Spleen (tissue), 11 donors: ENCODE data around the gene TAF8. TPM values are rescaled to one million over a fixed set of nuclear protein-coding genes. Genes with fewer than 3 reads are reported as not detected.

ENCODE experiments used
- DNase-seq: peaks from one replicate; pipeline ENCODE4 v3.0.0-alpha.2; 2020
- H3K27ac ChIP-seq, 8 donors: fragments of 200-600 bp; sonication (generic) in 7 of 8; 1 replicate in 4 of 8; 2 replicates in 4 of 8; pipeline versions ENCODE4 v1.5.0 to v1.8.0; 2016 to 2021; ENCODE audit warnings: inconsistent platforms in 4 of 8, mild to moderate bottlenecking in 4 of 8, moderate library complexity in 1 of 8
- H3K27me3 ChIP-seq, 7 donors: fragments of 200-600 bp; sonication (generic) in 6 of 7; replicated peaks in 1 of 7; 1 replicate in 4 of 7; 2 replicates in 3 of 7; pipeline versions ENCODE4 v1.5.0 to v1.8.0; 2016 to 2021; ENCODE audit warnings: inconsistent platforms in 3 of 7, mild to moderate bottlenecking in 1 of 7
- H3K36me3 ChIP-seq, 6 donors: fragments of 200-600 bp; sonication (generic) in 5 of 6; 1 replicate in 4 of 6; 2 replicates in 2 of 6; pipeline versions ENCODE4 v1.5.0 to v1.8.0; 2016 to 2021; ENCODE audit warnings: inconsistent platforms in 2 of 6
- H3K4me1 ChIP-seq, 6 donors: fragments of 200-600 bp; sonication (generic) in 5 of 6; 1 replicate in 3 of 6; 2 replicates in 3 of 6; pipeline versions ENCODE4 v1.5.0 to v1.8.0; 2016 to 2021; ENCODE audit warnings: inconsistent platforms in 3 of 6
- H3K4me3 ChIP-seq, 8 donors: fragments of 200-600 bp; sonication (generic) in 7 of 8; 1 replicate in 4 of 8; 2 replicates in 4 of 8; pipeline versions ENCODE4 v1.5.0 to v1.8.0; 2016 to 2021; ENCODE audit warnings: inconsistent platforms in 4 of 8, mild to moderate bottlenecking in 4 of 8, moderate library complexity in 2 of 8
- H3K9me3 ChIP-seq, 8 donors: fragments of 200-600 bp; sonication (generic) in 7 of 8; 1 replicate in 4 of 8; 2 replicates in 4 of 8; pipeline versions ENCODE4 v1.5.0 to v1.8.0; 2016 to 2021; ENCODE audit warnings: inconsistent platforms in 4 of 8
- POLR2A ChIP-seq, 3 donors: fragments of 450-650 bp; IDR thresholded peaks; one replicate each; pipeline ENCODE4 v1.5.1; 2017; ENCODE audit warnings: antibody characterized with exemption in 3 of 3, mild to moderate bottlenecking in 1 of 3
- POLR2AphosphoS5 ChIP-seq, 3 donors: sonication (generic); formaldehyde crosslinking; IDR thresholded peaks; one replicate each; pipeline ENCODE4 v1.5.1; 2017; ENCODE audit warnings: antibody characterized with exemption in 3 of 3
- WGBS, 5 donors: extraction: QIAGEN DNeasy Blood & Tissue Kit in 3 of 5; methylation state at CpG; one replicate each; pipeline versions ENCODE4 v1.1.5 to v1.1.7; 2013 to 2018; 5-methylcytosine and 5-hydroxymethylcytosine counted together
- intact Hi-C: fragments of 100-400 bp; cut with DNase I; formaldehyde crosslinking; loops from one replicate; pipeline ENCODE4 v1.15.0; 2023; ENCODE audit warnings: low total_unique reads
- polyA plus RNA-seq, 3 donors: library from polyadenylated mRNA; stranded (reverse); fragments of 200-250 nt; gene quantifications; one replicate each; pipeline ENCODE4 v1.2.1, GENCODE V29; 2013
- total RNA-seq, 7 donors: library from RNA; depleted of rRNA in 3 of 7; stranded (reverse); fragments of >200 nt in 3 of 7; fragmentation: NEBNext Ultra II Directional in 4 of 7; extraction: Animal tissue kit (Norgen Biotek cat#: 25700) in 4 of 7; gene quantifications; one replicate each; pipeline versions ENCODE4 v1.1.0 to v1.2.1, GENCODE V29; 2016 to 2021
- TF ChIP-seq, protein P1 (sequence below), 11 experiments: fragments of 200-600 bp in 7 of 11; fragments of 450-650 bp in 4 of 11; sonication (generic) in 4 of 11; IDR thresholded peaks in 8 of 11; conservative IDR thresholded peaks in 3 of 11; 1 replicate in 7 of 11; 2 replicates in 4 of 11; pipeline versions ENCODE4 v1.4.0 to v1.8.0; 2016 to 2021; ENCODE audit warnings: antibody characterized with exemption in 11 of 11, inconsistent platforms in 4 of 11, mild to moderate bottlenecking in 1 of 11
- donor health status: healthy with polysubstance abuse.
- donor health status: DM: no; HTN: no; CAD: no; lungs with moderate emphysema.
- donor health status: DM: no; HTN: no; CAD: no.
- donor health status: Bipolar disorder and iron deficiency.
- donor health status: healthy.
- donor health status: DM: no; HTN: no; CAD: no.
- donor health status: DM: yes; HTN: yes; CAD: no.

The TAF8 gene
- total and polyA plus RNA-seq, 10 donors: 8.2 to 56.3 (median 35.4) TPM

DNA sequence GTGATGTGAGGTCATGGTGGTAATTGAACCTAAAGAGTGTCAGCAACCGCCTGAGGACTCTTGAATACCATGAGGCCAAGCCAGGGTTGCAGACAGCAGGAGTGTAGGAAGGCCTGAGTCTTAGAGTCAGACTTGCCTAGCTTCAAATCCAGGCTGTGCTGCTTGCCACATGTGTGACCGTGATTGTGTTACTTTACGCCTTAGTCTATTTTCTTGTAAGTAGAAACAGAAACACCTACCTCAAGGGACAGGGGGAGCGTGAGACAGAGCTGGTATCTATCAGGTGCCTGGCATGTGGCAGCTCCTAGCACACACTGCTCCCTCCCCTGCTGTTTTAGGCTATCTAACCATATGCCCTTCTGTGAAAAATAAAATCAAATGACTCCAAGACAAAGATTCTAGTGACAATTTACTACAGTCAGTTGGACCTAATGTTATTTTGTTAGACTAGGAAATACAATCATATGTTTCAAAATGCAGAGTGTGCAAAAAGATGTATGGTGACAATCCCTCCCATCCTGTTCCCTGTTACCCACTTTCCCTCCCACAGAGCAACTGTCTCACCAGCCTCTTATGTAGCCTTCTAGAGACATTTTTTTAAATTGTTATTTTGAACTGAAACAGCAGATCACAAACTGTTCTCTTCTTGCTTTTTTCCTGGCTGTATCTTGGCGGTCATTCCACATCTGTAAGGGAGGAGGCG, 21.7 kb downstream of the TAF8 start:
- Histone ChIP-seq H3K4me1 (peaks cover 0 to 9% (median 0%) of the 10 kb centered on the region in 6 donors), H3K27me3 (no peaks in the 10 kb centered on the region), H3K27ac (no peak overlapping the region), H3K9me3 (no peaks in the 10 kb centered on the region), H3K36me3 (peaks cover 4 to 100% (median 86%) of the 10 kb centered on the region in 6 donors), H3K4me3 (no peak overlapping the region)
- TF ChIP-seq, protein P1, sequence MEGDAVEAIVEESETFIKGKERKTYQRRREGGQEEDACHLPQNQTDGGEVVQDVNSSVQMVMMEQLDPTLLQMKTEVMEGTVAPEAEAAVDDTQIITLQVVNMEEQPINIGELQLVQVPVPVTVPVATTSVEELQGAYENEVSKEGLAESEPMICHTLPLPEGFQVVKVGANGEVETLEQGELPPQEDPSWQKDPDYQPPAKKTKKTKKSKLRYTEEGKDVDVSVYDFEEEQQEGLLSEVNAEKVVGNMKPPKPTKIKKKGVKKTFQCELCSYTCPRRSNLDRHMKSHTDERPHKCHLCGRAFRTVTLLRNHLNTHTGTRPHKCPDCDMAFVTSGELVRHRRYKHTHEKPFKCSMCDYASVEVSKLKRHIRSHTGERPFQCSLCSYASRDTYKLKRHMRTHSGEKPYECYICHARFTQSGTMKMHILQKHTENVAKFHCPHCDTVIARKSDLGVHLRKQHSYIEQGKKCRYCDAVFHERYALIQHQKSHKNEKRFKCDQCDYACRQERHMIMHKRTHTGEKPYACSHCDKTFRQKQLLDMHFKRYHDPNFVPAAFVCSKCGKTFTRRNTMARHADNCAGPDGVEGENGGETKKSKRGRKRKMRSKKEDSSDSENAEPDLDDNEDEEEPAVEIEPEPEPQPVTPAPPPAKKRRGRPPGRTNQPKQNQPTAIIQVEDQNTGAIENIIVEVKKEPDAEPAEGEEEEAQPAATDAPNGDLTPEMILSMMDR (IDR thresholded peaks at IDR 0.05 in 8 of 11, conservative IDR thresholded peaks at IDR 0.05 in 3 of 11): no peak
- TF ChIP-seq POLR2AphosphoS5 (IDR thresholded peaks at IDR 0.05): no peak
- TF ChIP-seq POLR2A (IDR thresholded peaks at IDR 0.05): no peak
- no peak for DNase-seq
- 72 to 89% (median 74%) methylated on average over 6 of the region's 6 CpGs for WGBS, 5 donors
- intact Hi-C loops: no loop called here

DNA sequence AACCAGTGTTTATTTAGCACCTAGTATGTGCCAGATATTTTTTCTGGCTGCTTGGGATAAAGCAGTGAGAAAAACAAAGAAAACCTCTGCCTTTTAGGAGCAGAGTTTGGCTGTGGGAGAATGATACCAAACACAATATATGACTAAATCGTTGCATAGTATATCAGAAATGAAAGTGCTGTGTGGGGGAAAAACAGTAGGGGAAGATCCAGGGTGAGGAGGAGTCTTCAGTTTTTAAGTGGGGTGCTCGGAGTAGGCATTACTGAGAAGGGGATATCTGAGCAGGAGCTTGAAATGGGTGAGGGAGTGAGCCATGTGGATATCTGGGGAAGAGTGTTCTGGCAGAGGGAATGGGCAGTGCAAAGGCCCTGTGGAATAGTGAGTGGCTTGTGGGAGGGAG, 23.0 kb downstream of the TAF8 start:
- DNase-seq: peak; percentile 13
- no peak overlapping the region for H3K4me3 ChIP-seq
- WGBS, 5 donors: 78 to 89% (median 80%) methylated on average over 2 of the region's 2 CpGs
- TF ChIP-seq POLR2A (IDR thresholded peaks at IDR 0.05): no peak
- H3K9me3 ChIP-seq: no peaks in the 10 kb centered on the region
- H3K27me3 ChIP-seq: no peaks in the 10 kb centered on the region
- H3K4me1 ChIP-seq: peaks cover 0 to 9% (median 0%) of the 10 kb centered on the region in 6 donors
- intact Hi-C loops: no loop called here
- H3K27ac ChIP-seq: no peak overlapping the region
- peaks cover 1 to 100% (median 86%) of the 10 kb centered on the region in 6 donors for H3K36me3 ChIP-seq

DNA sequence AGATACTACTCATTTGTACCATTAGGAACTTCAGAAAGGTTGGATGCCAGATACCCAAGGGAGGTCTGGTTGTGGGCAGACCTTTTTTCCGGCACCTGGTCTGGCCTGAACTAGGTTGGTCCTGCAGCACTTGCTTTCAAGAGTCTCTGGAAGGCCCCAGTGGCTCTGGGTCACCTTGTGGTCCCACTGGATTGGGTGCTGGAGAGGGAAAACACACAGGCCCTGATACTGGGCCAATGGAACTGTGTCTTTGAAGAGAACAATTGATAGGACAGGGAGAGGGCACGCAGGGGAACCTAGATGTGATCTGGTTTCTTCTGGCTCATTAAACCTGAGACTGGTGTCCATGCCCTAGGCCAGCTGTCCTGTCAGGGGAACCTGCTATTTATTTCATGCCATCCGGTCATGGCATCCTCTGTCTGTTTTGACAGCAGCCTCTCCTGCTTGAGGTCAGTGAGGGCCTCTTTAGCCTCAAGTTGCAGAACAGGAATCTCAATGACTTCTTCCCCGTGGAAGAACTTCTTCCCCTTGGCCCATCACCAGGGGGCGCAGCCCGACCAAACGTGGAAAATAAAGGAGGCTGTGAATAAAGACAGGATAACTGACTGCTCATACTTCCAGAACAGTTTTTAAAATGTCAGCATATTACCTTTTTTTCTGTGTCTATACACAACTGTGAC, 25.0 kb downstream of the TAF8 start:
- intact Hi-C loops: loop anchor here (5.0 kb wide), 1 partner anchor 92 kb away; no protein-coding TSS in a partner anchor
- Histone ChIP-seq H3K4me3 (no peak overlapping the region), H3K27ac (no peak overlapping the region), H3K4me1 (peaks cover 0 to 9% (median 0%) of the 10 kb centered on the region in 6 donors), H3K9me3 (no peaks in the 10 kb centered on the region), H3K27me3 (no peaks in the 10 kb centered on the region), H3K36me3 (peaks cover 0 to 100% (median 84%) of the 10 kb centered on the region in 6 donors)
- WGBS, 5 donors: 42 to 50% (median 46%) methylated on average over 7 of the region's 7 CpGs
- peak; percentile 87 for DNase-seq
- TF ChIP-seq, protein P1 (IDR thresholded peaks at IDR 0.05 in 8 of 11, conservative IDR thresholded peaks at IDR 0.05 in 3 of 11): peak in 10 of 11 experiments; percentile 24 to 79 (median 70)
- peak in 1 of 3 donors; percentile 38 for TF ChIP-seq POLR2AphosphoS5 (IDR thresholded peaks at IDR 0.05)
- no peak for TF ChIP-seq POLR2A (IDR thresholded peaks at IDR 0.05)

DNA sequence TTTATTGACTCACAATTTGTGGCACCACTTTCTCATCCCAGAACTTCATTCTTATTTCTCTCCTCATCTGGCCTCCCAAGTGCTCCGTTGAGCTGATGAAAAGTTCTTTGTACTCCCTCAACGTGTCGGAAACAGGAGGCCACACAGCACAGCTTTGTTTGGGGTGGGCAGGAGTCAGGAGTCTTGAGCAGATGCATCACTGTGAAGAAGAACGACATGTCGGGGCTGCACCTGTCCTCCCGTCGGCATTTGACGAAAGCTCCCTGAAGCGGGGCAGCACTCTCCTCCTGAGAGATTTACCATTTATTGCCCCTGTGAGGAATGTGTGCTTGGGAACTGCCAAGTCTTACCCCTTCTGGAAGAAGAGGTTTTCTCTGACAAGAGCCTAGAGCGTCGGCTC, 28.1 kb downstream of the TAF8 start:
- Histone ChIP-seq H3K9me3 (no peaks in the 10 kb centered on the region), H3K27me3 (no peaks in the 10 kb centered on the region), H3K36me3 (peaks cover 0 to 100% (median 63%) of the 10 kb centered on the region in 6 donors), H3K27ac (no peak overlapping the region), H3K4me3 (no peak overlapping the region), H3K4me1 (peaks cover 0 to 14% (median 0%) of the 10 kb centered on the region in 6 donors)
- WGBS, 5 donors: 88 to 97% (median 90%) methylated on average over 11 of the region's 11 CpGs
- intact Hi-C loops: loop anchor here (5.0 kb wide), 1 partner anchor 89 kb away; no protein-coding TSS in a partner anchor
- DNase-seq: peak; percentile 63
- no peak for TF ChIP-seq POLR2A (IDR thresholded peaks at IDR 0.05)
- TF ChIP-seq, protein P1 (IDR thresholded peaks at IDR 0.05 in 8 of 11, conservative IDR thresholded peaks at IDR 0.05 in 3 of 11): no peak
- TF ChIP-seq POLR2AphosphoS5 (IDR thresholded peaks at IDR 0.05): no peak
